ENCODE data around the gene GPC3. TPM values are rescaled to one million over a fixed set of nuclear protein-coding genes. Genes with fewer than 3 reads are reported as not detected.

GPC3 gene
- total and polyA plus RNA-seq, 2 of the 4 experiments (the other 2 are of a cell fraction), result not detected

GRCh38 chrX:133984857-133985163, 584 bp downstream of the GPC3 start:
- CTCF ChIA-PET, result no interaction called here

More at GRCh38 chrX:133984857-133985163, 584 bp downstream of the GPC3 start:
- Histone ChIP-seq H3K4me3 (ENCODE audit: insufficient read depth, low read depth, low read length) (no peak overlapping the region), H3K27ac (ENCODE audit: insufficient read depth, low read length) (no peak overlapping the region), H2BK15ac (ENCODE audit: low read depth, low read length) (no peak overlapping the region), H3K9me3 (ENCODE audit: control insufficient read depth, insufficient read depth, low read length) (peaks cover 3% of the 10 kb centered on the region; the same call in 1 of the 2 replicates), H3K79me1 (ENCODE audit: low read depth in 1 of 2, low read length in 2 of 2) (no peaks in the 10 kb centered on the region), H3K27me3 (ENCODE audit: control insufficient read depth, insufficient read depth, low read length) (peaks cover 6% of the 10 kb centered on the region; the same call in 1 of the 2 replicates), H3K4ac (ENCODE audit: low read depth, low read length) (no peak overlapping the region), H3K23ac (ENCODE audit: low read depth, low read length) (no peak overlapping the region), H3K56ac (ENCODE audit: extremely low read depth, insufficient read depth, low read length) (no peak overlapping the region), H3K9me1 (ENCODE audit: insufficient read depth, low read length) (no peaks in the 10 kb centered on the region), H3K4me2 (ENCODE audit: low read depth, low read length) (no peak overlapping the region), H2AK5ac (ENCODE audit: low read depth, low read length) (no peak overlapping the region), H2BK120ac (ENCODE audit: low read depth, low read length) (no peak overlapping the region), H3K4me1 (ENCODE audit: control insufficient read depth, insufficient read depth, low read length) (no peaks in the 10 kb centered on the region), H2AK9ac (replicated peaks; ENCODE audit: low read depth, low read length, poor library complexity) (no peak overlapping the region), H2BK20ac (ENCODE audit: low read depth, low read length) (no peak overlapping the region), H3K9ac (ENCODE audit: low read depth, low read length) (no peak overlapping the region), H2BK5ac (ENCODE audit: low read depth, low read length, poor library complexity, severe bottlenecking) (no peak overlapping the region), H4K8ac (ENCODE audit: low read depth in 2 of 2, low read length in 2 of 2) (no peak overlapping the region), H3K36me3 (ENCODE audit: control insufficient read depth, insufficient read depth, low read length) (no peaks in the 10 kb centered on the region), H4K5ac (ENCODE audit: low read depth, low read length) (no peak overlapping the region), H4K20me1 (ENCODE audit: insufficient read depth, low read length) (no peaks in the 10 kb centered on the region), H3K18ac (ENCODE audit: low read depth, low read length) (no peak overlapping the region), H3K14ac (replicated peaks; ENCODE audit: low read depth, low read length) (no peak overlapping the region), H2AFZ (replicated peaks; ENCODE audit: low read length, poor library complexity) (no peak overlapping the region), H4K91ac (ENCODE audit: insufficient read depth, low read depth, low read length) (no peak overlapping the region)
- DNase-seq, result no peak
- intact Hi-C loops (cut with micrococcal nuclease), result no loop called here
- POLR2A ChIA-PET (ENCODE audit: unreplicated experiment), result no interaction called here
- TF ChIP-seq ELK1 (IDR thresholded peaks at IDR 0.05; ENCODE audit: borderline replicate concordance, low read depth, low read length) (no peak), NFE2L2 (IDR thresholded peaks at IDR 0.05; ENCODE audit: low read depth, low read length) (no peak), MXI1 (IDR thresholded peaks at IDR 0.05; ENCODE audit: borderline replicate concordance, low read depth, low read length) (no peak), MAFK (IDR thresholded peaks at IDR 0.05; ENCODE audit: low read depth, low read length) (no peak), SMC3 (IDR thresholded peaks at IDR 0.05; ENCODE audit: low read depth, low read length) (no peak), POLR2A (IDR thresholded peaks at IDR 0.05; ENCODE audit: low read depth, low read length) (no peak), CEBPB (IDR thresholded peaks at IDR 0.05; ENCODE audit: low read depth, low read length) (no peak), CTCF (conservative IDR thresholded peaks at IDR 0.05; ENCODE audit: low read depth, low read length) (no peak), BHLHE40 (IDR thresholded peaks at IDR 0.05; ENCODE audit: low read depth, low read length) (no peak), RAD21 (IDR thresholded peaks at IDR 0.05; ENCODE audit: low read length) (no peak), MAZ (IDR thresholded peaks at IDR 0.05; ENCODE audit: borderline replicate concordance, low read depth, low read length) (no peak), USF2 (IDR thresholded peaks at IDR 0.05; ENCODE audit: low read depth, low read length) (no peak), FOS (IDR thresholded peaks at IDR 0.05; ENCODE audit: low read depth, low read length) (no peak), RCOR1 (IDR thresholded peaks at IDR 0.05; ENCODE audit: insufficient replicate concordance, low read length) (no peak), RFX5 (IDR thresholded peaks at IDR 0.05; ENCODE audit: low read depth, low read length) (no peak)
- no TSS peak for BruUV-seq (replicated peaks)
- ATAC-seq (ENCODE audit: low read depth), result no peak
- dilution Hi-C loops (cut with HindIII; ENCODE audit: low sequenced_read_pairs, unreplicated experiment), result no loop called here
- no CpG with 5 or more reads among the region's 16 CpGs for WGBS, 2 experiments (ENCODE audit: extremely low coverage in 2 of 2, insufficient read length in 1 of 2)
- in situ Hi-C loops (cut with MboI; ENCODE audit: low sequenced_read_pairs), result no loop called here

Measured in IMR-90 (cell line).